ENCODE measurements around the gene TUBB2B.

DNA sequence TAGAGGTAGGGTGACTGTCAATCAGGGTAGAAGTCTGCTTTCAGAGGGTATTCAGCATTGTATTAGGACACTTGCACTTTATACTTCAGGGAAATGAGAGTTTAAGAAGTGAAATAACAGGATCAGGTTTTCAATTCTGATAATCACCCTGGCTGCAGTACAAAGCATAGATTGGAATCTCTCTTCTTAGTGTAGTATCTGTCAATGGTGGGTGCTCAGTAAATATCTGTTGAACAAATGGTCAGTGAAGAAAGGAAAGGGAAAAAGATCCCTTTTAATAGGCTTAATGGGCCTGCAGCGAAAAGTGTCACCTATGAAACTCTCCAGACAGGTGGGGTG is 18.7 kb downstream of the TUBB2B start:
- TF ChIP-seq, protein P1, sequence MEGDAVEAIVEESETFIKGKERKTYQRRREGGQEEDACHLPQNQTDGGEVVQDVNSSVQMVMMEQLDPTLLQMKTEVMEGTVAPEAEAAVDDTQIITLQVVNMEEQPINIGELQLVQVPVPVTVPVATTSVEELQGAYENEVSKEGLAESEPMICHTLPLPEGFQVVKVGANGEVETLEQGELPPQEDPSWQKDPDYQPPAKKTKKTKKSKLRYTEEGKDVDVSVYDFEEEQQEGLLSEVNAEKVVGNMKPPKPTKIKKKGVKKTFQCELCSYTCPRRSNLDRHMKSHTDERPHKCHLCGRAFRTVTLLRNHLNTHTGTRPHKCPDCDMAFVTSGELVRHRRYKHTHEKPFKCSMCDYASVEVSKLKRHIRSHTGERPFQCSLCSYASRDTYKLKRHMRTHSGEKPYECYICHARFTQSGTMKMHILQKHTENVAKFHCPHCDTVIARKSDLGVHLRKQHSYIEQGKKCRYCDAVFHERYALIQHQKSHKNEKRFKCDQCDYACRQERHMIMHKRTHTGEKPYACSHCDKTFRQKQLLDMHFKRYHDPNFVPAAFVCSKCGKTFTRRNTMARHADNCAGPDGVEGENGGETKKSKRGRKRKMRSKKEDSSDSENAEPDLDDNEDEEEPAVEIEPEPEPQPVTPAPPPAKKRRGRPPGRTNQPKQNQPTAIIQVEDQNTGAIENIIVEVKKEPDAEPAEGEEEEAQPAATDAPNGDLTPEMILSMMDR (IDR thresholded peaks at IDR 0.05), result no peak
- TF ChIP-seq POLR2A (IDR thresholded peaks at IDR 0.05) (no peak), EP300 (IDR thresholded peaks at IDR 0.05) (no peak), POLR2AphosphoS5 (IDR thresholded peaks at IDR 0.05) (no peak)

Measured in sigmoid colon (tissue), 4 donors.